Jurkat, Clone E6-1 (cell line): ENCODE measurements around the gene TRIO.

ENCODE experiments used
- DNase-seq: peaks from one replicate; pipeline ENCODE4 v3.0.0-alpha.2; 2011; ENCODE audit warnings: low read depth, low spot score
- H3K4me3 ChIP-seq: 2 replicates; pipeline ENCODE4 v1.5.1; 2011; ENCODE audit warnings: mild to moderate bottlenecking, low read length, control low read depth, moderate library complexity

The TRIO gene

GRCh38 chr5:14464096-14464495 lies 321.0 kb downstream of the TRIO start:
- no peak overlapping the region for H3K4me3 ChIP-seq
- DNase-seq = no peak

DNA sequence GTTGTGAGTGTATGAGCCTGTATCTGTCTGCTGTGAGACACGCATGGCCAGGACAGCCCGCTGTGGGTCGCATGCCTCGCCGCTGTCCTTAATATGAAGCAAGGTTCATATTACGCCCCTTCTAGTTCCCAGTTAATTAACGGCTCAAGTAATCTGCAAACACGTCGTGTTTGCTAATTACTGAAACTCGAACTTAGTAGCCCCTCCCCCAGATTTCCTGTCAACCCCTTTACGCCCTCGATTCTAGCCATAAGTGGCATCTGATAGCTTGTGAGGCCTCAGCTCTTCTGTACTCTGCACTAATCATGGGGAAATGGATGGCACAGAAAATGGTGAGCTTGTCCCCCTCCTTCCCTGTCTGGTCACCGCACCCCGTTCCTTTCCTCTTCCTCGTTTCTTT lies 321.5 kb downstream of the TRIO start:
- no peak overlapping the region for H3K4me3 ChIP-seq
- no peak for DNase-seq

DNA sequence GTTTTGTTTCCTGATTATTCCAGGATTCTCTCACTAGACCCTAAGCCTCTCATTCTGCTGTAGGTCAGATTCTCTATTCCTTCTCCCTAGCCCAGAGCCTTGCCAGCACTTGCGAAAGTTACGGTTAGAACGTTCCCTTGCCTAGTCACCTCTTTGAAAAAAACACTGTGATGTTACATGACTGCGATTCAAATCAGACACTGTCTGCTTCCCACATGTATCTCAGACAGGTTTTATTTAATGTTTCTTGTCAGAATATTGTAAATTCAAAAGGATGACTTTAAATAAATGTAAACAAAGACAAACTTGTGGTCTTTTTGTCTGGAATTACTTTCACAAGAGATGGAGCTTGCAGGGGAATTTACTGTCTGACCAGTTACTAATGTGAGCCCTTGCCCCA lies 322.0 kb downstream of the TRIO start:
- H3K4me3 ChIP-seq = no peak overlapping the region
- DNase-seq = no peak

- no peak for DNase-seq
- no peak overlapping the region for H3K4me3 ChIP-seq
Measured at GRCh38 chr5:14465776-14466175, 322.6 kb downstream of the TRIO start.

GRCh38 chr5:14467251-14467650 lies 324.1 kb downstream of the TRIO start:
- DNase-seq = no peak
- no peak overlapping the region for H3K4me3 ChIP-seq

GRCh38 chr5:14467886-14468285 lies 324.7 kb downstream of the TRIO start:
- DNase-seq = no peak
- no peak overlapping the region for H3K4me3 ChIP-seq

DNA sequence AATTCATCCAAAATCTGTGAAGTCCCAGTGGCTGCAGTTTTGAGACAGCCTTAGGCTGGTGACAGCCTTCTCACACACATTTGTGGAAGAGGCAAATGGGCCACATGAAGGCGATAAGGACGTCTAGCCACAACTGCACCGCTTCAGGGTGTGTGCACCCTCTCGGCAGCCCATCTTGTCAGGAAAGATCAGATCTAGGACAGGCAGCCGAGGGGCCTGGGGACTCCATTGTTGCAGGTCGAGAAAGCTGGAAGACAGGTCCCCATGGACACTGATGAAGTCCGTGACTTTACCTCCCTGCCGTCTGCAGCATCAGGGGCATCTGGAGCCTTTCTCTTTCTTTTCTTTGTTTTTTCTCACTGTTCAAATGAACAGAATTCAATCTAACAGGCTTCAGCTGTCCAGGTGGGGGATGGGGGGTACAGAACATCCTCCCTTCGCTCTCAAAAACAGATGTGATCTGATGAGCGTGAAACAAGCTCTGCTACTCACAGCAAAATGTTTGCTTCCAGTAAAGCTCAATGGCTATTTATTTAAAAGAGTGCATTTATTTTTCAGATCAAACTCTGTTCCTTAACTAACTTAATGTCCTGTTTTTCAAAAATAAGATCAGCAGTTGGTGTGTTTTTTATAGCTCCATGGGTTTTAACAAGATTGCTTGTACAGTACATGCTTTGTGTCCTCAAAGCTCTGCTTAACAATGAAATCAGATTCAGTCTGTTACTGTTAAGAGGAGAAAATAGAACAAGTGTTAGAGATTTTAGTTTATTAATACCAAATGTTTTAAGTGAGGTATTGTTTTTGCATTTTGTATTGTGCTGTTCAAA lies 326.6 kb downstream of the TRIO start:
- no peak overlapping the region for H3K4me3 ChIP-seq
- no peak for DNase-seq

GRCh38 chr5:14471507-14471906 lies 328.4 kb downstream of the TRIO start:
- no peak for DNase-seq
- H3K4me3 ChIP-seq = no peak overlapping the region

DNA sequence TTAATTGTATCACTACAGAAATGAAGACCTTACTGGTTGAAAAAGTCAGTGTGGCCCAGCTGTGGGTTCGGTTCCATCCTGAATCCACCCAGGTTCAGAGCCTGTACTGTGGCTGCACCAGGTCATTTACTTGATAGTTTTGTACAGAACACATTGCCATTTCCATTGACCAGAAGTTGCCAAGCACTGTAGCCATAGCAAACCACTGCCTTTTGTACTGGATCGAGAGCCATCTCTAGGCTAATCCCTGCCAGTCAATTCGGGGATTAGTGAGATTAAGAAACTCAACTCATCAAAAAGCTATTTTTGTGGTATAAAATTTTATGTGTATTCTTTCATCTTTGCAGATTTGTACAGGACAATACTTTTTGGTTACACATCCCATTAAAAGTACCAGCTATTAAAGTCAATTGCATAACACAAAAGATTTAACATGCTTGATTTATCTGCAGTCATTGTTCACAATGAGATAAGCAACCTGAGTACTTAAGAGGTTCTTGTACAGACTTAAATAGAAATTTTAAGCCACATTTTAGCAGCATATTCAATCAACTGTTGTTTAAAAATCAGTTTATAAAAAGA lies 329.9 kb downstream of the TRIO start:
- no peak overlapping the region for H3K4me3 ChIP-seq
- DNase-seq = no peak

DNA sequence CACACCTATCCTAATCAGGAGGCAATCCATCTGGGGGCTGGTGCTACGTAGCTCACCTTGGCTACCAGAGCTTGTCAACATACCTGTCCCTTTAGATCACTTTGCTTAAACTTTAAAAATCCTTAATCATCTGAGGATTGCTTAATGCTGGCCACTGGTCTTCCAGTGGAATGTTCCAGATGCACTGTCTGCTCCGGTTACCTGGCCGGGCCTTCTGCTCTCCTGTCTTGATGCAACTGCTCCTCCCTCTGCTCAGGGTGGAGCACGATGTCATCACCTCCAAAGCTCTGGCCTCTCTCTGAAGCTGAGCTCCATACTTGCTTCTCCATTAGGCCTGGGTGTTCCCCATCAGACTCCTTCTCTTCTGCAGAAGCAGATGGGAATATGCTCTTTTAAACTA lies 331.9 kb downstream of the TRIO start:
- no peak for DNase-seq
- H3K4me3 ChIP-seq = no peak overlapping the region

DNA sequence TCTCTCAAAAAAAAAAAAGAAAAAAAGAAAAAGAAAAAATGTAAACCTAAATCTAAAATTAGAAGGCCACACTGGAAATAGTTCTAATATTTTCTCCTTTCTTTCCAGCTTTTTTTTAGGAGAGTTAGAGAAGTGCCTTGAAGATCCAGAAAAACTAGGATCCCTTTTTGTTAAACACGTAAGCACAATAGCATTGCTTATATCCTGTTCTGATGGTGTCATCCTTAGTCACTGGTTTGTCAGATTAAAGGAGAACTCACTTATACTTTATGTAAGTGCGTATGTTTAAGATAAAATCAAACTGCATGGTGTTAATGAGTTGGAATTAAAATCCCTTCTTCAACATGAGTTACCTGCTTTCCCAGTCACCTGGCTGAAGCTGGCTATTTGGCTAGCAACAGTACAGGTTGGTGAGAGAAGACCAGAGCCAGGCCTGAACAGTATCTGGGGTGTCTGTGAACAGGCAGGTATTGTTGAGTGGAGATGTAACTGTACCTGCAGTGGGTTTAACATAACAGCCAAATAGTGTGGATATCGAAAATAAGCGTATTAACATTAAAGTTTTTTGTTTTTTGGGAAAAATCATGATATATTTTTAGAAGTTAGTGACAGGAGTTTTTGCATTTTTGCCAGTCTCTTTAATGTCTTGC lies 333.8 kb downstream of the TRIO start:
- H3K4me3 ChIP-seq = no peak overlapping the region
- no peak for DNase-seq

- no peak for DNase-seq
- no peak overlapping the region for H3K4me3 ChIP-seq
Measured at GRCh38 chr5:14479143-14479696, 336.1 kb downstream of the TRIO start.

- no peak for DNase-seq
- H3K4me3 ChIP-seq = no peak overlapping the region
Measured at GRCh38 chr5:14481349-14481748, 338.2 kb downstream of the TRIO start.

GRCh38 chr5:14482085-14482484 lies 338.9 kb downstream of the TRIO start:
- no peak for DNase-seq
- no peak overlapping the region for H3K4me3 ChIP-seq

DNA sequence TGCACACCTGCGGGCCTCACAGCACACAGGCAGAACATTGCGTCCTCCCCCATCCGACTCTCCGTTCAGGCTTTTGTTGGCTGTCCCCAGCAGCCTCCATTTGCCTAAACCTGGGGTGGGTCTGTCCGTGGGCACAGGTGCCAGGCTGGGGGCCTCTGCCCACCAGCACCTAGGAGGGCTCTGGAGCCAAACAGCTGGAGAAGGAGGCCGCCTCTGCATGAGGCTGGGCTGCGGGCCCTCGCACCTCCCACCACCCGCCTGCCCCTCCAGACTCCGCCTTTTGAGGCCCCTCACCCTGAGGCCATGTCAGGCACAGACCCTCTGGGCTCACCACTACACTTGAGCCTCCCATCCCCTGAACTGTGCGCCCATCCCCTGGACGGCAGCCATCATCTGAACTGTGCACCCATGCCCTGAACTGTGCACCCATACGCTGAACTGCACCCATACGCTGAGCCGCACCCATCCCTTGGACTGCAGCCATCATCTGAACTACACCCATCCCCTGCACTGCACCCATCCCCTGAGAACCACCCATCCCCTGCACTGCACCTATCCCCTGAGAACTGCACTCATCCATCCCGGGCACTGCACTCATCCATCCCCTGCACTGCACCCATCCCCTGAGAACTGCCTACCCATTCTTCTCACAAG lies 340.5 kb downstream of the TRIO start:
- no peak for DNase-seq
- no peak overlapping the region for H3K4me3 ChIP-seq

DNA sequence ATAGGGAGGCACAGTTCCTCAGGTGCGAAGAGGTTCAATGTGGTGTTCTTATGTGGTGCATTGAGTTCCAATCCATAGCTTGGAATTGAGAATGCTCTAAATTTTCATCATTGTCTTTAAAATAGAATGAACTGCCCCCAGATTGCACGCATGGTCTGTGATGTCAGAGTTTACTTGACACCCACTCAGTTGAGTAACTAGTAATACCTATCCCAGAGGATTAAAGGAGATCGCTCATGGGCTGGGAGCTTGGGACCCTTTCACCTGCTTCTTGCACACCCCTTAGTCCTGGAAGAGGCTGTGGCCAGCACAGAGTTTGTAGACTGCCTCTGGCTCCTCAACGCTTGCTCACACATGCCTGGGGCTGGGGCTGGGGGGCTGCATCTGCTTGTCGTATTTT lies 343.3 kb downstream of the TRIO start:
- DNase-seq = no peak
- no peak overlapping the region for H3K4me3 ChIP-seq

GRCh38 chr5:14486996-14487896 lies 344.1 kb downstream of the TRIO start:
- H3K4me3 ChIP-seq = no peak overlapping the region
- no peak for DNase-seq

GRCh38 chr5:14487897-14488570 lies 344.9 kb downstream of the TRIO start:
- DNase-seq = no peak
- no peak overlapping the region for H3K4me3 ChIP-seq
